ENCODE results near the gene HOXD11. TPM values are rescaled to one million over a fixed set of nuclear protein-coding genes. Genes with fewer than 3 reads are reported as not detected.
A peak's percentile ranks its signal among the peaks of the same experiment; 100 is the strongest.

Gene HOXD11
- total RNA-seq, 1 donor from 2014 or later = 16.3 TPM

DNA sequence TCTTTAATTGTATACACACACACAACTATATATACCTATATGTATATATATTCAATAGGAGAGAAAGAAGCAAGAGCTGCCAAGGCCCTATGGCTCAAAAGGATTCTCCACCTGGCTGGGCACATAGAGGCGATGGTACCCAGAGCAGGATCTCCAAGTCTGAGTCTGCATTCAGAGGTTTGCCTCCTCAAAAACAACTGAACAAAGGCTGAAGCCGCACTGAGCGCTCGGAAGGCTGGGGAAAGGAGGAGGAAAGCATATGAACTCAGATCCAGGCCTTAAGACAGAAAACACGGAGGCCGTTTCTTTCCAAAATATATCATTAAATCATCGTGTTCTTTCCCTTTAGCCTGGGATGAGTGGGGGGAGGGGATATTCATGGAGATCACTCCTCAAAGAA lies 3.9 kb upstream of the HOXD11 start:
- H3K4me3 ChIP-seq (ENCODE audit: low read depth, low read length) = no peak overlapping the region

GRCh38 chr2:176103742-176104315 lies 3.3 kb upstream of the HOXD11 start:
- Histone ChIP-seq H3K4me3 (ENCODE audit: low read depth, low read length) (peak overlapping the region; percentile 63), H3K27me3 (ENCODE audit: control insufficient read depth, insufficient read depth, low read length) (peaks cover 36% of the 10 kb centered on the region), H3K36me3 (ENCODE audit: control insufficient read depth, insufficient read depth, low read length) (no peaks in the 10 kb centered on the region)
- DNase-seq (ENCODE audit: low read depth) = no peak
- no peak for TF ChIP-seq CTCF (IDR thresholded peaks at IDR 0.05; ENCODE audit: insufficient read depth, low read length, poor library complexity, severe bottlenecking)

More for the DNA sequence above, 3.9 kb upstream of the HOXD11 start:
- no peak for TF ChIP-seq CTCF (IDR thresholded peaks at IDR 0.05; ENCODE audit: insufficient read depth, low read length, poor library complexity, severe bottlenecking)
- Histone ChIP-seq H3K27me3 (ENCODE audit: control insufficient read depth, insufficient read depth, low read length) (peaks cover 43% of the 10 kb centered on the region), H3K36me3 (ENCODE audit: control insufficient read depth, insufficient read depth, low read length) (no peaks in the 10 kb centered on the region)
- DNase-seq (ENCODE audit: low read depth) = no peak

- peak overlapping the region; percentile 63 for H3K4me3 ChIP-seq (ENCODE audit: low read depth, low read length)
- DNase-seq (ENCODE audit: low read depth) = peak; percentile 72
- TF ChIP-seq CTCF (IDR thresholded peaks at IDR 0.05; ENCODE audit: insufficient read depth, low read length, poor library complexity, severe bottlenecking) = no peak
- no peaks in the 10 kb centered on the region for H3K36me3 ChIP-seq (ENCODE audit: control insufficient read depth, insufficient read depth, low read length)
- peaks cover 30% of the 10 kb centered on the region for H3K27me3 ChIP-seq (ENCODE audit: control insufficient read depth, insufficient read depth, low read length)
These were observed 2.6 kb upstream of the HOXD11 start for GRCh38 chr2:176104316-176105077.

DNA sequence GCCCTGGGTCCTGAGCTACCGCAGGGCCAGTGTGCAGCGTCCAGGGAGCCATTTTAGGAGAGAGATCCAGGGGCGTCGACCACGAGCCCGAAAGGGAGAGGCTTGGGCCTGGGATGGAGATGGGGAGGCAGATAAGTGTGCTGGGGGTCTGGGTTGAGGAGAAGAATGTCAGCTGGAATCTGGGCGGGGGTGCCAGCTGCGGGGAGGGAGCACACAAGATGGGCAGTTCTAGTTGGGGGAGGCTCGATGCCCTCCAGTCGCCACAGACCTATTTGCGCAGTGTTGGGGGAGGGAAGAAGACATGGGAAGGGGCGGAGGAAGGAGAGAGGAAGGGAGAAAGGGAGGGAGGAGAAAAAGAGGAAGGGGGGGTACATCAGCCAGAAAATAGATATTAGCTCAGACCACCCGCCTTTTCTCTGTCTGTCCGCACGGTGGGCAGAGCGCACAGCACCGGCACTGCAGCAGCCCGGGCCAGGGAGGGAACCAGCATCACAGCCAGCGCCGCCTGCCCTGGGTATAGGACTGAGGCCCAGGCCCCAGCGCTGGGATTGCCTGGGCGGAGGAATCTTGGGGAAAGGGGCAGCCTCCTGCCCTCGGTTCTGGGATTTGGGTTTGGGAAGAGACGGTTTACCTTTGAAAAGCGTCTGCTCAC lies 1.9 kb upstream of the HOXD11 start:
- peaks cover 23% of the 10 kb centered on the region for H3K27me3 ChIP-seq (ENCODE audit: control insufficient read depth, insufficient read depth, low read length)
- peak overlapping the region; percentile 63 for H3K4me3 ChIP-seq (ENCODE audit: low read depth, low read length)
- no peak for DNase-seq (ENCODE audit: low read depth)
- no peak for TF ChIP-seq CTCF (IDR thresholded peaks at IDR 0.05; ENCODE audit: insufficient read depth, low read length, poor library complexity, severe bottlenecking)
- no peaks in the 10 kb centered on the region for H3K36me3 ChIP-seq (ENCODE audit: control insufficient read depth, insufficient read depth, low read length)

GRCh38 chr2:176105730-176106580 lies 1.1 kb upstream of the HOXD11 start:
- DNase-seq (ENCODE audit: low read depth) = no peak
- no peak for TF ChIP-seq CTCF (IDR thresholded peaks at IDR 0.05; ENCODE audit: insufficient read depth, low read length, poor library complexity, severe bottlenecking)

More at GRCh38 chr2:176105730-176106580, 1.1 kb upstream of the HOXD11 start:
- Histone ChIP-seq H3K36me3 (ENCODE audit: control insufficient read depth, insufficient read depth, low read length) (no peaks in the 10 kb centered on the region), H3K4me3 (ENCODE audit: low read depth, low read length) (peak overlapping the region; percentile 63), H3K27me3 (ENCODE audit: control insufficient read depth, insufficient read depth, low read length) (peaks cover 15% of the 10 kb centered on the region)
